DOHH2 (cell line): ENCODE data around the gene ARHGAP6.

ENCODE experiments used
- CTCF ChIP-seq: fragments of 200-600 bp; sonication (generic); IDR thresholded peaks from one replicate; pipeline ENCODE4 v1.5.1; 2014; ENCODE audit warnings: antibody characterized with exemption, mild to moderate bottlenecking, low read depth, low read length; ENCODE audit not compliant: poor library complexity, severe bottlenecking
- EZH2phosphoT487 ChIP-seq: fragments of 200-600 bp; sonication (generic); IDR thresholded peaks from 2 replicates; pipeline ENCODE4 v1.6.1; 2017; ENCODE audit warnings: borderline replicate concordance, mild to moderate bottlenecking, antibody characterized with exemption, low read length, moderate library complexity, mixed read lengths

- no peak for TF ChIP-seq CTCF
- no peak for TF ChIP-seq EZH2phosphoT487
Measured at GRCh38 chrX:11366998-11367595, 298.6 kb downstream of the ARHGAP6 start.
